Body of pancreas (tissue), 4 donors: ENCODE measurements around the gene NMNAT3.

Experiments
- POLR2A ChIP-seq, 3 donors: fragments of 450-650 bp; IDR thresholded peaks; one replicate each; pipeline ENCODE4 v1.6.1; 2016; ENCODE audit warnings: antibody characterized with exemption in 3 of 3, mild to moderate bottlenecking in 2 of 3
- TF ChIP-seq, protein P1 (sequence below), 7 experiments: fragments of 450-650 bp in 4 of 7; fragments of 200-600 bp in 3 of 7; sonication (generic) in 3 of 7; IDR thresholded peaks; one replicate each; pipeline ENCODE4 v1.5.1; 2016 to 2019; ENCODE audit warnings: antibody characterized with exemption in 7 of 7

DNA sequence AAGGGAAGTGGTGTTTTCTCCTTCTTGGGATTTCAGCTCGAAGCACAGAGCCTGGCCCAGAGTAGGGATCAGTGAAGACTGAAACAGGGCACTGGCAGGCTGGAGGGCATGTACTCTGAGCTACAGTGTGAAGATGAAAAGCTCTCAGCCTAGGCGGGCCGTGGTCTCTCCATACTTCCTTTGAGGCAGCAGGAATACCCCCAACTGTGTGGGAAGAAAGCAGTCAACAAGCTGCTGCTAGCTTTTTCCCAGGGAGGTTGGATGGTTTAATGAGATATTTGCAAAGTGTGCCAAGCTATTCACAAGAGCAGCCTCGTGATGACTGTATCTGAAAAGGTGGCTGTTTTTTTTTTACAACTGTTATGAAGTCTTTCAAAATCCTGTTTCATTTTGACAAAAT lies 47.2 kb downstream of the NMNAT3 start:
- TF ChIP-seq POLR2A (IDR thresholded peaks at IDR 0.05), result no peak
- TF ChIP-seq, protein P1, sequence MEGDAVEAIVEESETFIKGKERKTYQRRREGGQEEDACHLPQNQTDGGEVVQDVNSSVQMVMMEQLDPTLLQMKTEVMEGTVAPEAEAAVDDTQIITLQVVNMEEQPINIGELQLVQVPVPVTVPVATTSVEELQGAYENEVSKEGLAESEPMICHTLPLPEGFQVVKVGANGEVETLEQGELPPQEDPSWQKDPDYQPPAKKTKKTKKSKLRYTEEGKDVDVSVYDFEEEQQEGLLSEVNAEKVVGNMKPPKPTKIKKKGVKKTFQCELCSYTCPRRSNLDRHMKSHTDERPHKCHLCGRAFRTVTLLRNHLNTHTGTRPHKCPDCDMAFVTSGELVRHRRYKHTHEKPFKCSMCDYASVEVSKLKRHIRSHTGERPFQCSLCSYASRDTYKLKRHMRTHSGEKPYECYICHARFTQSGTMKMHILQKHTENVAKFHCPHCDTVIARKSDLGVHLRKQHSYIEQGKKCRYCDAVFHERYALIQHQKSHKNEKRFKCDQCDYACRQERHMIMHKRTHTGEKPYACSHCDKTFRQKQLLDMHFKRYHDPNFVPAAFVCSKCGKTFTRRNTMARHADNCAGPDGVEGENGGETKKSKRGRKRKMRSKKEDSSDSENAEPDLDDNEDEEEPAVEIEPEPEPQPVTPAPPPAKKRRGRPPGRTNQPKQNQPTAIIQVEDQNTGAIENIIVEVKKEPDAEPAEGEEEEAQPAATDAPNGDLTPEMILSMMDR (IDR thresholded peaks at IDR 0.05), result no peak
